Measurements from ENCODE around the gene RPS6KA3. TPM values are rescaled to one million over a fixed set of nuclear protein-coding genes. Genes with fewer than 3 reads are reported as not detected.

The RPS6KA3 gene
- total RNA-seq, 1 donor from 2014 or later: 49.5 TPM

DNA sequence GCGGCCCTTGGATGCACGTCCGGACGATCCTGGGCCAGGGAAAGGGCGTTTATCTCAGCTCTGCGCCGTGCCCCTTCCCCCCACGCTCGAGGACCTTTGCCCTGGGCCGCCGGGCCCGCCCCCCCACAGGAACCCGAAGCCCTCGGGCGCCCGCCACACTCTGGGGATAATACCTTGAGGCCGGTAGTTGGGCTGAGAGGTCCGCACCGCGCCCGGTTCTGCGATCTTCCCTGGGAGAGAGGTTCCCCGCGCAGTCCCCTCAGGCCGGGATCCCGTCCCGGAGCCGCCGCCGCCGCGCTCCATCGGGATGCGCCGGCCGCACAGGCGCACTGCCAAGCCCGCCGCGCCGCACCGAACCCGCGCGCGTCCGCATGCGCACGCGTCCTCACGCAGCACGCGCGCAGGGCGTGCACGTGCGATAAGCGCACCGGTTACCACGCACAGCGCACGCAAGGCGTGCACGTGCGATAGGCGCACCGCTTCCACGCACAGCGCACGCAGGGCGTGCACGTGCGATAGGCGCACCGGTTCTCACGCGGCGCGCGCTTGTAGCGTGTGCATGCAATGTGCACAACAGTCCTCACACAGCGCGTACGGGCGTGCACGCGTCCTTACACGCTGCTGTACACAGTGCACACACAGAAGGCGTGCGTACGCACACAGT, 150.0 kb downstream of the RPS6KA3 start, which contains the start of gene MAP7D2:
TSS of gene MAP7D2 (minus strand) at position 331 of the 664 bp plus-strand sequence. CDS start at position 303, 28 bp downstream.
- TF ChIP-seq, protein P1, sequence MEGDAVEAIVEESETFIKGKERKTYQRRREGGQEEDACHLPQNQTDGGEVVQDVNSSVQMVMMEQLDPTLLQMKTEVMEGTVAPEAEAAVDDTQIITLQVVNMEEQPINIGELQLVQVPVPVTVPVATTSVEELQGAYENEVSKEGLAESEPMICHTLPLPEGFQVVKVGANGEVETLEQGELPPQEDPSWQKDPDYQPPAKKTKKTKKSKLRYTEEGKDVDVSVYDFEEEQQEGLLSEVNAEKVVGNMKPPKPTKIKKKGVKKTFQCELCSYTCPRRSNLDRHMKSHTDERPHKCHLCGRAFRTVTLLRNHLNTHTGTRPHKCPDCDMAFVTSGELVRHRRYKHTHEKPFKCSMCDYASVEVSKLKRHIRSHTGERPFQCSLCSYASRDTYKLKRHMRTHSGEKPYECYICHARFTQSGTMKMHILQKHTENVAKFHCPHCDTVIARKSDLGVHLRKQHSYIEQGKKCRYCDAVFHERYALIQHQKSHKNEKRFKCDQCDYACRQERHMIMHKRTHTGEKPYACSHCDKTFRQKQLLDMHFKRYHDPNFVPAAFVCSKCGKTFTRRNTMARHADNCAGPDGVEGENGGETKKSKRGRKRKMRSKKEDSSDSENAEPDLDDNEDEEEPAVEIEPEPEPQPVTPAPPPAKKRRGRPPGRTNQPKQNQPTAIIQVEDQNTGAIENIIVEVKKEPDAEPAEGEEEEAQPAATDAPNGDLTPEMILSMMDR (IDR thresholded peaks at IDR 0.05; ENCODE audit: insufficient read depth, low read length, severe bottlenecking): no peak
- no peak for DNase-seq (ENCODE audit: low read depth)
- Histone ChIP-seq H3K36me3 (ENCODE audit: control insufficient read depth, insufficient read depth, low read length) (no peaks in the 10 kb centered on the region), H3K4me3 (ENCODE audit: low read depth, low read length) (peak within 1 kb of the TSS; percentile 8), H3K27me3 (ENCODE audit: control insufficient read depth, insufficient read depth, low read length) (no peaks in the 10 kb centered on the region)
- FAIRE-seq: no peak

DNA sequence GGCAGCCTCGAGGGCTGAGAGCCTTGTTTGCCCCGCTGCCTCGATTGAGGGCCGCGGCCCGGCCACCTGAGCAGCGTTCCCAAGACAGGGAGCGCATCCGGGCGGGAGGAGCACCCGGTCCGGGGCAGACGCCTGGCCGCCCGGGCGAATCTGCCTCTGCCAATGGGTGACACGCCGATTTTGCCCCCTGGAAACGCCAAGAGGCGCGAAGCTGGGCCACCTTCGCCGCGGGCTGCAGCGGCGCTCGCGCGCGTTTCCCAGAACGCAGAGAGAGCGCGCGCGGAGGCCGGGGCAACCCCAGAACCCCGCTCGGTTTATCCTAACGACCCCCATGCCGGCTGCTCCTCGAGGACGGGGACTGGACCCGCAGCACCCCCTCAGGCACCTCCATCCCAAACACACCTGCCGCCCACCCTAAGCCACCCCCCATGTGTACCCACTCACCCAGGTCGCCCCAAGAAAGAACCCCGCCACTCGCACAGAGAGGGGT, 150.6 kb downstream of the RPS6KA3 start:
- TF ChIP-seq, protein P1 (IDR thresholded peaks at IDR 0.05; ENCODE audit: insufficient read depth, low read length, severe bottlenecking): no peak
- Histone ChIP-seq H3K4me3 (ENCODE audit: low read depth, low read length) (no peak overlapping the region), H3K36me3 (ENCODE audit: control insufficient read depth, insufficient read depth, low read length) (no peaks in the 10 kb centered on the region), H3K27me3 (ENCODE audit: control insufficient read depth, insufficient read depth, low read length) (no peaks in the 10 kb centered on the region)
- FAIRE-seq (no peak), DNase-seq (ENCODE audit: low read depth) (no peak)

DNA sequence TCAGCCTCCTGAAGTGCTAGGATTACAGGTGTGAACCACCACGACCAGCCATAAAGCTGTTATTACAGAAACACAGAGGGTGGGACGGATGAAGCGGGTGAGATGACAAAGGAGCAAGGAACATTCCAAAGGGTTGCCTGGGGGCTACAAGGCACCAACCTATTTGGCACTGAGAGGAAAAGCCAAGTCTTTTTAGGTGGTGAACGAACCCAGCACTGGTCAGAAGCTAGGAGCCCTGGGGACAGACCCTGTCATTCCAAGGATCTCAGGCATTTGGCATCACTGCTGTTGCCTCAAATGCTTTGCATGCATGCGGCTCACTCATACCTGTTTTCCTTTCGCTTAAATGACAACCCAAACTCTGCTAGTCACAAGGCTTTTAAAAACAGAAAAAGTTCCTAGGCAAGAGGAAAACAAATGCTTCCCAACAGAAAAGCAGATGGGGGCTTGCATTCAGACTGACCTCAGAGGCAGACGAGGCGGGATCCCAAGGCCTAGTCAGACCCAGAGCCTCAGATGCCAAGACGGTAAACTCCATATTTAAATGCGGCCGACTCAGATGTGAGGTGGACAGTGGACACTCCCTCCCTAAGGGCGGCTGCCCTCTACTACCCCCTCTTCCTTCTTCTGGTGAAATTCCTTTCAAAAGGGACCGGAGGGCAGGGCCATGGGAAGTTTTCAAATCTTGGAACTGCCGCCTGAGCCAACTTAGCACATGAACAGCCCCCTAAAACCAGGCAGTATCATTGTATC, 154.5 kb downstream of the RPS6KA3 start:
- Histone ChIP-seq H3K36me3 (ENCODE audit: control insufficient read depth, insufficient read depth, low read length) (no peaks in the 10 kb centered on the region), H3K4me3 (ENCODE audit: low read depth, low read length) (no peak overlapping the region)
- no peak for FAIRE-seq

DNA sequence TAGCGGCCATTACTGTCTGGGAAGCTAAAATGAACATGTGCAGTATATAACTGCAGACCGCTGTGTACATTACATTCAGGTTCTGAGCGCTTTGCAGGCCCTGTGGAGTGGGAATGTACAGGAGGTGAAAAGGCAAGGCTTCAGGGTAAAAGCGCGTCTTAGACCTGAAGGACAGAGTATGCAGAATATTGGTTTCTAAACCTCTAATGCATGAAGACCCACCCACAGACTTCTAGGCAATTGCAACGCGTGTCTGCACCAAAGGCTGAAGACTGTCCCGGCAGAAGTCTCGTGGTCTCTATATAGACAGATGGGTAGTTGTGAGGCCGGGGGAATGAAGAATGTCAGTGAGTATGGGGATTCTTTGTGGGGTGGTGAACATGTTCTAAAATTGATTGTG, 155.4 kb downstream of the RPS6KA3 start:
- FAIRE-seq (no peak), DNase-seq (ENCODE audit: low read depth) (no peak)

More for the DNA sequence above, 154.5 kb downstream of the RPS6KA3 start:
- TF ChIP-seq, protein P1 (IDR thresholded peaks at IDR 0.05; ENCODE audit: insufficient read depth, low read length, severe bottlenecking): no peak
- H3K27me3 ChIP-seq (ENCODE audit: control insufficient read depth, insufficient read depth, low read length): no peaks in the 10 kb centered on the region
- no peak for DNase-seq (ENCODE audit: low read depth)

DNA sequence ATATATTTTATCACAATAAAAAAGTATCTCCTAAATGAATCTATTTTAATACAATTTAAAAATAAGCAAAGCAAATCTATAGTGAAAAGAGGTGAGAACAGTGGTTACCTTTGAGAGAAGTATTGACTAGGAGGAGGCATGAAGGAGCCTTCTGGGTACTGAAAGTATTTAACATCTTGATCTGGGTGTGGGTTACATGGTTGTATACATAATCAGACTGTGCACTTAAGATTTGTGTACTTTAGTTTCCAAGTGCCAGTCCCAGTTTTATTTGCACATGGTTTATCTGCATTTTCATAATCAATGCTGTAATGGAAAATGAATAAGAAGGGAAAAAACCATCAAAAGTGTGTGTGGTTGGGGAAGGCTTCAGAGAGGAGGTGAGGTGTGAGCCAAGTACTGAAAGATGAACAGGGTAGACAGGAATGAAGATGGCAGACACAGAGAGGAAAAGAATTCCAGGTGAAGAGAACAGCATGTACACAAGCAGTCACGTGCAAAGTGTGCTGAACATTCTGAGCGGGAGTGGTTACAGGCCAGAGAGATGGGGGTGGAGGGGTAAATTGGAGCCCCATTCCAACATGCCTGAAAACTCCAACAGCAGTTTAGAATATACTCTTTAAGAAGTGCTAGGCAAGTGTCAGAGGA, 164.7 kb downstream of the RPS6KA3 start:
- TF ChIP-seq, protein P1 (IDR thresholded peaks at IDR 0.05; ENCODE audit: insufficient read depth, low read length, severe bottlenecking): no peak
- Histone ChIP-seq H3K36me3 (ENCODE audit: control insufficient read depth, insufficient read depth, low read length) (no peaks in the 10 kb centered on the region), H3K27me3 (ENCODE audit: control insufficient read depth, insufficient read depth, low read length) (no peaks in the 10 kb centered on the region), H3K4me3 (ENCODE audit: low read depth, low read length) (no peak overlapping the region)
- DNase-seq (ENCODE audit: low read depth): no peak
- FAIRE-seq: no peak

More for the DNA sequence above, 155.4 kb downstream of the RPS6KA3 start:
- Histone ChIP-seq H3K36me3 (ENCODE audit: control insufficient read depth, insufficient read depth, low read length) (no peaks in the 10 kb centered on the region), H3K4me3 (ENCODE audit: low read depth, low read length) (no peak overlapping the region), H3K27me3 (ENCODE audit: control insufficient read depth, insufficient read depth, low read length) (no peaks in the 10 kb centered on the region)
- TF ChIP-seq, protein P1 (IDR thresholded peaks at IDR 0.05; ENCODE audit: insufficient read depth, low read length, severe bottlenecking): no peak

Other genes starting within 250 kb of the RPS6KA3 start
- gene MAP7D2, start 150.0 kb downstream of the RPS6KA3 start, total RNA-seq: under 0.01 and 0.38 TPM in 2 replicates
- 29.2 and 55.0 TPM in 2 replicates for gene EIF1AX, start 125.1 kb downstream of the RPS6KA3 start, total RNA-seq